ENCODE measurements around the gene DDX54.

Gene DDX54

DNA sequence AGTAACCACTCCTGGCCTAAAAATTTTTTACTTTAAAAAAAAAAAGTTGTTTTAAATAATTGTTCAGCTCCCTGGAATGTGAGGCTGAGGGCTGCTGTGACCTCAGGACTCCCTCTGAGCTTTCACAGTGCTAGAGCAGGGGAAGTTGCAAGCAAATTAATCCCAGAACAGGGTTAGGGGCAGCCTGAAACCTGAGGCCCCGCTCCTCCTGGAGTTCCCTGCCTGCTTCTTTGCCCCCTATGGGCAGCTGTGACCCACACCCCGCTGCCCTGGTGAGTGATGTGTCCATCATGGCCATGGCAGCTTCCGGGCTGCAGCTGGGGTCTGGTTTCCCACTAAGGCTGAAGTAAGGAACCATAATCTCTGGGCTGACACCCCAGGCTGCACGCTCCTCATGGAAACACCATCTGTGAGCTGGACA lies 9.7 kb upstream of the DDX54 start:
- peak; percentile 55 for FAIRE-seq

DNA sequence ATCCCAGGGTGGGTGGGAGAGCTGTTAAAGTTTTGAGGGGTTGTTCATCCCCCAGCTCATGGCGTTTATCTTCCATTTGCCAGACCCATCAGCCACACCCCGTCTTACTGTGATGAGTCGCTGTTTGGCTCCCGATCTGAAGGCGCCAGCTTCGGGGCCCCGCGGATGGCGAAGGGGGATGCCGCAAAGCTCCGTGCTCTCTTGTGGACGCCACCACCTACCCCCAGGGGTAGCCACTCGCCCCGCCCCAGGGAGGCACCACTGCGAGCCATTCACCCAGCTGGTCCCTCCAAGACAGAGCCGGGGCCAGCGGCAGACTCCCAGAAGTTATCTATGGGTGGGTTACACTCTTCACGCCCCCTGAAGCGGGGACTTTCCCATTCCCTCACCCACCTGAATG lies 5.9 kb upstream of the DDX54 start:
- DNase-seq (ENCODE audit: low spot score) (no peak), FAIRE-seq (no peak)

More for the DNA sequence above, 9.7 kb upstream of the DDX54 start:
- peak; percentile 64 for DNase-seq (ENCODE audit: low spot score)

DNA sequence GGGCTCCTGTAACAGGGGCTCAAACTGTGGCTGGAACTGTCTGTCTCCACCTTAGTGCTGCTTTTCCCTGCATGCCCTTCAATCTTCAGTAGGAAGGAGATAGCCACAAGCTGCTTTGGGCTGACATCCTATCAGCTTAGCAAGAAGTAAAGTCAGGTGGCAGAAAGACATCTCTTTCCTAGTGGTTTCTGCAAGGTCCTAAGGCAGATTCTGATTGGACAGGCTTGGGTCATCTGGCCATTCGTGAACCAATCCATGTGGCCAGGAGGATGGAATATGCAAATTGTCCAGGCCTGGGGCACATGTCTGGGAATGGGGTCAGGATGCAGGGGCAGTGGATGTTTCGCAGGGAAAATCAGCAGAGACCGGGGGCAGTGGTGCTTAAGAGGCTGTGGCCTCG lies 5.5 kb upstream of the DDX54 start:
- FAIRE-seq = no peak
- DNase-seq (ENCODE audit: low spot score) = peak; percentile 4

DNA sequence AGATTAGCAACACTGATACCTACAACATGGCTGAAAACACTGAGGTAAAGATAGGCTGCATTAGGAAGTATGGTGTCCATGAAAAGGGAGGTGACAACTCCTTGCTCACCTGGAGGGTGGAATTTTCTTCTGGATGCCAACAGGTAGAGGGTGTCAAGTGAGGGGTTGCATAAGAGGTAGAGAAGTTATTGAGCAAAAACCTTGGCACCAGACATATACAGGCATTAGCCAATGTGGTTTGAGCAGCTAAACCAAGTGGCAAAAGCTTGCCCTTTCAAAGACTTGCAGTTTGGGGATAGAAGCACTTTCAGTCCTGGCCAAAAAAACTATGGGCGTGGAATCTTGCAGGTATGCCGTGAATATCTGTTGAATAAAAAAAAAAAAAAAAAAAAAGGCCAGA lies 4.1 kb upstream of the DDX54 start:
- no peak for FAIRE-seq

DNA sequence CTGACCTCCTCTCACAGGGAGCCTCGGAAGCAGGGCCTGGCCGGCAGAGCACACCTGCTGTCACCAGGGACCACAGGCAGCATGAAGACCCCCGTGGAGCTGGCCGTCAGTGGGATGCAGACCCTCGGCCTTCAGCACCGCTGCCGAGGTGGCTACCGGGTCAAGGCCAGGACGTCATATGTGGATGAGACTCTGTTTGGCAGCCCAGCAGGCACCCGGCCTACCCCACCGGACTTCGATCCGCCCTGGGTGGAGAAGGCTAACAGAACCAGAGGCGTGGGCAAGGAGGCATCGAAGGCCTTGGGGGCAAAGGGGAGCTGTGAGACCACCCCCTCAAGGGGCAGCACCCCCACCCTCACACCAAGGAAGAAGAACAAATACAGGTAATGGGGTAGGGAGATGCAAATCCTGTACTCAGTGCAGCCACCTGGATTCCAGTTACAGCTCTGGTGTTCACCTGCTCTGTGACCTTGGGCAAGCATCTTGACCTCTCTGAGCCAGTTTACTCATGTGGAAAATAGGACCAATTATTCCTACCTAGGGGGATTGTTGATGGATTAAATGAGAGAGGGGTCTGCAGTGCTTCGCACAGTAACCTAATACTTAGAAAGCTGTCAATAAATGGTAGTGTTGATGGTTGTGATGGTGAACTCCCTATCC lies 1.5 kb upstream of the DDX54 start:
- DNase-seq (ENCODE audit: low spot score) = no peak
- no peak for FAIRE-seq

More for the DNA sequence above, 4.1 kb upstream of the DDX54 start:
- no peak for DNase-seq (ENCODE audit: low spot score)

DNA sequence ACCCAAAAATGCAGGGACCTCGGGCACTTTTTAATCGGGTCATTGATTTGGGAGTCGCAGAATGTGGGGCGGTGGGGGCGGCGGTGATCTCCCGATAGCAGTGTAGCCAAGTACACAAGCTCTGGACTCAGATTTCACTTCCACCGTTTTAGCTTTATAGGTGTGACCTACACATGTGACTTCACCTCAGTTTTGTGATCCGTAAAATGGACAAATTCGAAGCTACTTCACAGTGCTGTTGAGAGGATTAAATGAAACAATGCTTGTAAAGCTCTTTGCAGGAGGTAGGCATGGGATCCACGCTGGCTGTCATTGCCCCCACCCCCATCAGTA lies 721 bp upstream of the DDX54 start:
- DNase-seq (ENCODE audit: low spot score) = no peak
- no peak for FAIRE-seq

DNA sequence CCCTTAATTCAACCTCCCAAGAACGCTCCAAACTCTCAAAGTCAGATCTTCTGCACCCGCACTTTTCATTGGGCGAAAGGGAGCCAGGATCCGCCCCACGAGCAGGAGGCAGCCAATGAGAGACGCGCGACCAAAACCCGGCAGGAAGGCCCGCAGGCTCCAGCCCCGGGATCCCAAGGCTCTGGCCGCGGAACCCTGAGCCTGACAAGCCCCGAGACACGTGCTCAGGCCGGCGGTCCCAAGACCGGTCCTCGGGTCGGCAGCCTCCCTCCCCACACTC lies 438 bp downstream of the DDX54 start:
- FAIRE-seq (no peak), DNase-seq (ENCODE audit: low spot score) (peak; percentile 76)

DNA sequence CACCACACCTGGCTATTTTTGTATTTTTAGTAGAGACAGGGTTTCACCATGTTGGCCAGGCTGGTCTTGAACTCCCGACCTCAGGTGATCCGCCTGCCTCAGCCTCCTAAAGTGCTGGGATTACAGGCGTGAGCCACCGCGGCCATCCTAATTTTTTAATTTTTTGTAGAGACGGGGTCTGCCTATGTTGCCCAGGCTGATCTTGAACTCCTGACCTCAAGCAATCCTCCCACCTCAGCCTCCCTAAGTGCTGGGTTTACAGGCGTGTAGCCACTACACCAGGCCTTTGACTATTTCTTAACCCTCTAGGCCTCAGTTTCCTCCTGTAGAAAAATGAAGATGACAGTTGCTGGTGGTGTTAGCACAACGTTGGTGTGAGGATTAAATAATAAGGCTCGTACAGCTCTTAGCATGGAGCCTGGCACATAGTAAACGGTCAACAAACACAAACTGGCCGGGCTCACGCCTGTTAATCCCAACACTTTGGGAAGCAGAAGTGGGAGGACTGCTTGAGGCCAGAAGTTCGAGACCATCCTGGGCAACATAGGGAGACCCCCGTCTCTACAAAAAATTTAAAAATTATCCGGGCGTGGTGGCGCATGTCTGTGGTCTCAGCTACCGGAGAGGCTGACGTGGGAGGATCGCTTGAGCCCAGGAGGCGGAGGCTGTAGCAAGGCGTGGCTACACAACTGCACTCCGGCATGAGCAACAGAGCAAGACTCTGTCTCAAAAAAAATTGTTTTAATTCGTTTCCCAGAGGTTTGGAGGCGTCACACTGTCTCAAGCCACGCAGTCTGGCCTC lies 979 bp downstream of the DDX54 start:
- DNase-seq (ENCODE audit: low spot score) (no peak), FAIRE-seq (no peak)

DNA sequence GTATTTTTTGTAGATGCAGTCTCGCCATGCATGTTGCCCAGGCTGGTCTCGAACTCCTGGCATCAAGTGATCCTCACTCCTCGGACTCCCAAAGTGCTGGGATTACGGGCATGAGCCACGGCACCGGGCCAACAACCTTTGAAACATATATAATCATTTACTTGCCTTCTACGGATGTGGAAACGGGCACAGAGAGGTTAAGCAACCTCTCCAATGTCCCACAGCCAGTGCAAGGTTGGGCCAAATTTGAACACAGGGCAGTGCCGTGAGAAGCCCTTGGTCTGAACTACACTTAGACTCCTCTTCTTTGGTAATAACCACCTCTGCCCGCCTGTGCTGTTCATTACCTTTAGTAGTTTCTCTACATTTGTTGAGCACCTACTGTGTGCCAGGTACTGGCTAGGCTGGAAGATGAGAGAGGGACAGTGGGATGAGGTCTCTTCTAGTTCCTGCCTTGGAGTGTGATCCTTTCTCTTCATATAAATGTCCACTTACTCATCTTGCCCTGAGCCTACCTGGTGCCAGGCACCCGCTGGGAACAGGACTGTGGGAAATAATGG lies 2.2 kb downstream of the DDX54 start:
- no peak for FAIRE-seq
- DNase-seq (ENCODE audit: low spot score) = no peak

DNA sequence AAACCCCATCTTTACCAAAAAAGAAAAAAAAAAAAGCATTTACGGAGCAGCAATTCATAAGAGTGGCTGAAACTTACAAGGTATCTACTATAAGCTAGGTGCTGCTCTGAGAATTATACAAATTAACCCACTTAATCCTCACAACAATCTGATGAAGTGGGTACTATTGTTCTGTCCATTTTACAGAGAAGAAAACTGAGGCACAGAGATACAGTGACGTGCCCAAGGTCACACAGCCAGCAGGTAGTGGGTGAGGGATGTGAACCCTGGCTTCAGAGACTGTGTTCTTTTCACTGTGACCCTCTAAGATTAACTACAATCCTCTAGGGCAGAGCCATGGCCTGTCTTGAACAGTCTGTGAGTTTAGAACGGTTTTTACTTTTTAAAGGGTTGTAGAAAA lies 3.3 kb downstream of the DDX54 start:
- FAIRE-seq = no peak

DNA sequence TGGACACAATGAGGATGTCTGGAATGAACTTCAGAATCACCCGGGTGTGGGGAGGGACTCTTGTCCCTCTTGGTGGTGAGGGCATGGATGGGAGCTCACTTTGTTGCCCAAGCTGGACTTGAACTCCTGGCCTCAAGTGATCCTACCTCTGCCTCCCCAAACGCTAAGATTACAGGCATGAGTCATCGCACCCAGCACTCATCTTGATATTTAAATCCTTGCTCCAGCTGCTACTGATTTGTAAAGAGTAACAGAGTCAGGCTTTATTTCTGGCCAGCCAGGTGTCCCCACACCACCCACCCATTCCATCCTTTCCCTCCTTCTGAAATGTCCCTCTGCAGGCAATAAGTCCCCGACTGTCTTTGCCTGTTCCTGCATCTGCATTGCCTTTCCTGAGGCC lies 4.9 kb downstream of the DDX54 start:
- DNase-seq (ENCODE audit: low spot score) = no peak
- FAIRE-seq = no peak

More for the DNA sequence above, 3.3 kb downstream of the DDX54 start:
- DNase-seq (ENCODE audit: low spot score) = no peak

DNA sequence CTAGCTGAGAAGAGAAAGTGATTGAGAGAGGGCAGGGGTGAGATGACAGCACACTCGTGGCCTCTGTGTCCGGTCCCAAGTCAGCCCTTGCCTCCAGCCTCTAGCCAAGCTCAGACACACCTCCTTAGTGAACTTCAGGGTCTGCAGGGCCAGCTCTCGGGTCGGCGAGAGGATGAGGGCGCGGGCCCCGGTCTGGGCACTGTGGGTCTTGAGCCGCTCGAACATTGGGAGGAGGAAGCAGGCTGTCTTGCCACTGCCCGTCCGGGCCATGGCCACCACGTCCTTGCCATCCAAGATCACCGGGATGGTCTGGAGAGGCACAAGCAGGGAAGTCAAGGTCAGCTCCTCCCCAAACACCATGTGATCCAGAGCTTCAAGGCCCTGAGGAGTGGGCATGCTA lies 6.3 kb downstream of the DDX54 start:
- no peak for FAIRE-seq

DNA sequence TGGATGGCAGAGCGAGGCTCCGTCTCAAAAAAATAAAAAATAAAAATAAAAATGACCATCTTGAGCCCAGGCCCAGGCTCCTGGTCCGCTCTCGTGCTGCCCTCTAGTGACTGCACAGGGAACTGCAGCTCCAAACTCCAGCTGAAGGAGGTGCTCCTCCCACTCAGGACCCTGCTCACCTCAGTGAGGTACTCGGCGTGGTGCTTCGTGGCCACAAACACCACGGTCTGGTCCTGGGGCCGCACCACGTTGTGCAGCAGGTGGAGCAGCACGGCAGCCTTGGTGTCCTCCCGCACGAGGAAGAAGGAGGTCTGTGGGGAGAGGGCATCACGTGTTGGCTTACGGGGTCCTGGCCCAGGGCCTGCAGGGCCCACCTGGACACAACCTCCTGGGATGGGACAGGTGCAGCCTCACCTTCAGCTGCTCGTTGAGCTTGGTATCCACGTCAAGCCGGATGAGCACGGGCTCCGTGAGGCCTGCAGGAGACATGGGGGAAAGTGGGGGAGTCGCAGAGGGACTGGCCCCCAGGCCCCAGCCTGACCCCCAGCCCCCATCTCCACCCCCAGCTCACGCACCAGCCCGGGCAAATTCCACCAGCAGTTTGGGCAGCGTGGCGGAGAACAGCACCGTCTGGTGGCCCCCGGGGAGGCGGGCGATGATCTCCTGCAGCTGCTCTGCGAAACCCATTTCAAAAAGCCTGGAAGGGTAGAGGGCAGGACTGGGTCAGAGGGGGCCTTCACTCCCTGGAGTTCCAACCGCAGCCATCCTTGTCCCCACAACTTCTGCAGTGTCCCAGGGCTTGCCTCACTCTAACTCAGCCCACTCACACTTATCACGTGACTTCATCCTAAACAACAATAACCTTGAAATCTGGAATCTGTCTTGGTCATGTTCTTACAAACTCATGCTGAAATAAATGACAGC lies 10.6 kb downstream of the DDX54 start:
- DNase-seq (ENCODE audit: low spot score) (peak; percentile 27), FAIRE-seq (no peak)

More for the DNA sequence above, 6.3 kb downstream of the DDX54 start:
- no peak for DNase-seq (ENCODE audit: low spot score)

DNA sequence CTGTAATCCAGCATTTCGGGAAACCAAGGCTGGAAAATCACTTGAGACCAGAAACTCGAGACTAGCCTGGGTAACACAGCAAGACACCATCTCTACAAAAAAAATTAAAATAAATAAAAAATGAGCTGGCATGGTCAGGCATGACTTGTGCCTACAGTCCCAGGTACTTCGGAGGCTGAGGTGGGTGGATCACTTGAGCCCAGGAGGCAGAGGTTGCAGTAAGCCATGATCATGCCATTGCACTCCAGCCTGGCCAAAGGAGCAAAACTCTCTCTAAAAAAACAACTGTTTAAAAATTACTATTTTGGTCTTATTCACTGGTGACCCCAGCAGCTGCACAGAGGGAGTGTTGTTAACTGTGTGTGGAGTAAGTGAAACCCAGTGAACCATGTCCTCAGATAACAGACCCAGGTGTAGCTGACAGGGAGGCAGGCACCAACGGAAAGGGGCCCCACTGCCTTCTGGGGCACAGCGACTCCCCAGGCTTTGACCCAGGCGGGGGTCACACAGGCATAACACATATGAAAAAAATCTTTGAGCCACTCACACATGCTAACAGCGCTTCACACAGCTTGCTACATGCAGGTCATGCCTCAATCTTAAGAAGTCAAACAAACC lies 12.1 kb downstream of the DDX54 start:
- FAIRE-seq (no peak), DNase-seq (ENCODE audit: low spot score) (no peak)

DNA sequence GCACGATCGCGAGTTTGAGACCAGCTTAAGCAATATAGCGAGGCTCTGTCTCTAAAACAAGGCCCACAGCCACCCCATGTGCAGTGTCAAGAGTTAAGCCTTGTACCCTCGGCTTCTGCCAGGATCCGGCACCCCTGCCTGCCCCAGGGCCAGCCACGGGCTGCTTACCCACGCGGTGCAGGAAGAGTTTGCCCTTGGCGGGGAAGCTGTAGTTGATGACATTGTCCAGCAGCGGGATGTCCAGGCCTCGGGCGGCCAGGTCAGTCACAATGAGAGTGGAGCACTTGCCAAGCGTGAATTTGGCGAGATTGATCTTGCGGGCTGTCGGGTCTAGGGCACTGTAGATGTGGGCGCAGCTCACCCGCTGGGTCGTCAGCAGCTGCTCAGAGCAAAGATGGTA lies 13.1 kb downstream of the DDX54 start:
- DNase-seq (ENCODE audit: low spot score) (no peak), FAIRE-seq (no peak)

DNA sequence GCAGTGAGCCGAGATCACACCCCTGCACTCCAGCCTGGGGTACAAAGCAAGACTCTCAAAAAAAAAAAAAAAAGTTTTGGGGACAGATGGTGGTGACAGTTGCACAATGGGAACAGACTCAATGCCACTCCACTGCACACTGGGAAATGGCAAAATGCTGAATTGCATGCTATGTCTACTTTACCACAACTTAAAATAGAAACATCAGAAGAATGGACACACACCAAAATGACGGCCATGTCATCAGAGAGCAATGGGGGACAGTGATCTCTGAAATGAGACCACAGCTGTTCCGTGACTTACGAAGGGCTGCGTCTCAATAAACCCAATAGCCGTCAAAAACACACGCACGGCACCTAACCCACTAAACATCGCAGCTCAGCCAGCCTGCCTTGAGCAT lies 13.7 kb downstream of the DDX54 start:
- DNase-seq (ENCODE audit: low spot score) (no peak), FAIRE-seq (no peak)

DNA sequence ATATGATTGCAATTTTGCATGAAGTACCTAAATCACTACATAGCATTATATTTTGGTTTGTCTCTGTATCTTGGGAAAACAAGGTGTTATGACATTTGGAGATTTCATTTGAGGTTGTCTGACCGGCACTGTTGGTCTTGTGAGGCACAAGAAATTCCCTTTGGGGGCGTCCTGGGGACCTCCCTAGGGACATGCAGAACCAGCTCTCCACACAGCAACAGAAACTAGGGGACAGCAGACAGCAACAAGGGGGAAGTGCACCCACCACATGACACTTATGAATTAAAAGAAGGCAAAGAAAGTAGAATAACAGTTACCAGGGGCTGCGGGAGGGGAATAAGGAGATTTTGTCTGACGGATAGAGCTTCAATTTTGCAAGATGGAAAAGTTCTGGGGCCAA lies 14.4 kb downstream of the DDX54 start:
- FAIRE-seq (no peak), DNase-seq (ENCODE audit: low spot score) (no peak)

DNA sequence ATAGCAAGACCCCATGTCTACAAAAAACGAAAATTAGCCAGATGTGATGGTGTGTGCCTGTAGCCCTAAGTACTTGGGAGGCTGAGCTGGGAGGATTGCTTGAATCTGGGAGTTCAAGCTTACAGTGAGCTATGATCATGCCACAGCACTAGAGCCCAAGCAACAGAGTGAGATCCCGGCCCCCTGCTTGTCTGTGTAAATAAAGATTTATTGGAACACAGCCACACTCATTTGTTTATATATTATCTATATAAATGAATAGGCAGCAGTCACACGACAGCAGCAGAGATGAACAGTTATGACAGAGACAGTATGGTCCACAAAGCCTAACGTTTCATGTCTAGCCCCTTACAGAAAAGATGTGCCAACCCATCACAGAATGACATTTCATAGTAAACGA lies 14.8 kb downstream of the DDX54 start:
- FAIRE-seq (no peak), DNase-seq (ENCODE audit: low spot score) (no peak)

DNA sequence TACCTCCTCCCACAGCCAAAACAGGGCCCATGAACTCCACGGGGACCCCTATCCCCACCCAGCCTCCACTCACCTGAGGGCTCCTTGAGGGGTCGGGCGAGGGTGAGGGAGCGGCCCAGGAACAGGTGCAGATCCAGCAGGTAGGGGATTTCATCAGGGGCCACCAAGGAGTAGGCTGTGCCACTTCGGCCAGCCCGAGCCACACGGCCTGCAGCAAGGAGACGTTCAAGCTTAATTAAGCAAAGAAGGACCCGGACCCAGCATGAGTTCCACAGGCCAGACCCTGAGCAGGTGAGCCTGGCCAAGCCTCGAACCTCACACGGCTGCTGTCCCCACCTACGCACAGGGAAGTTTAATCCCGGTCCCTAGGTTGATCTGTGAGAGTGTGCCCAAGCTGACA lies 15.6 kb downstream of the DDX54 start:
- FAIRE-seq (no peak), DNase-seq (ENCODE audit: low spot score) (no peak)

DNA sequence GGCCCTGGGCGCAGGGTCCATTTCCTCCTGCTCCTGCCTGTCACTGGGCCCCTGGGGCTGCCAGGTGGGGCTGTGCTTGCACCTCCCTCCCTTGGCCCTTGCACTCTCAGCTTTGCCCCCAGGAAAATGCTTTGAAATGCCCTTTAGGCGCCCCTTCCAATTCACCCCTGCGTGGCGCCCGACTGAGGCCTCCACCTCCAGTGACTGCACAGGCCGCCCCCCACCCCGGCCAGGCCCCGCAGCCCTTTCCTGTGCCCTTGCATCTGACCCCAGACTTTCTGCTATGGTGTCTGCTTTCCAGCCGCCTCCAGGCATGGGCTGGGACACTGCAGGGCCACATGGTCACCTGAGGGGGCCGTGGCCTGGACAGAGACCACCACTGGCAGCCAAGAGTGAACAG lies 17.4 kb downstream of the DDX54 start:
- no peak for FAIRE-seq
- DNase-seq (ENCODE audit: low spot score) = no peak
